PC-9 (cell line): ENCODE measurements around the gene CHMP1B. TPM values are rescaled to one million over a fixed set of nuclear protein-coding genes. Genes with fewer than 3 reads are reported as not detected.

Source experiments
- BruUV-seq: library from RNA; stranded (reverse); fragments of 400-500 nt; replicated peaks from 2 replicates; lab custom pipeline; 2021; lab: Mats Ljungman, UMichigan
- CTCF ChIA-PET: fragments of 300-600 bp; sonication (Branson Sonifier 250); formaldehyde crosslinking; loops from one replicate; lab custom pipeline; 2022; ENCODE audit warnings: antibody characterized with exemption; lab: Charles Lee
- POLR2A ChIA-PET: fragments of 300-600 bp; sonication (Branson Sonifier 250); formaldehyde crosslinking; loops from one replicate; lab custom pipeline; 2022; ENCODE audit warnings: antibody characterized with exemption; ENCODE audit not compliant: unreplicated experiment; lab: Charles Lee
- DNase-seq, 2 experiments: peaks; one replicate each; pipeline versions ENCODE4 v3.0.0 to v3.0.0-alpha.2; 2015 to 2022; ENCODE audit warnings: mixed read lengths in 1 of 2
- H2AFZ ChIP-seq: fragments of 200-600 bp; sonication (generic); 2 replicates; pipeline ENCODE4 v1.8.1; 2017; ENCODE audit warnings: antibody characterized with exemption
- H3F3A ChIP-seq: fragments of 200-600 bp; sonication (generic); 2 replicates; pipeline ENCODE4 v1.8.1; 2017; ENCODE audit warnings: antibody characterized with exemption, mild to moderate bottlenecking, low read depth; ENCODE audit not compliant: insufficient read depth
- H3K27ac ChIP-seq: fragments of 200-600 bp; sonication (generic); 2 replicates; pipeline ENCODE4 v1.6.1; 2016; ENCODE audit warnings: mixed run types
- H3K27me3 ChIP-seq: fragments of 200-600 bp; sonication (generic); 2 replicates; pipeline ENCODE4 v1.6.1; 2016; ENCODE audit warnings: low read depth, mixed run types; ENCODE audit not compliant: insufficient read depth
- H3K36me3 ChIP-seq: fragments of 200-600 bp; sonication (generic); 2 replicates; pipeline ENCODE4 v1.6.1; 2016; ENCODE audit warnings: low read depth, mixed run types
- H3K4me1 ChIP-seq: fragments of 200-600 bp; sonication (generic); replicated peaks from 2 replicates; pipeline ENCODE4 v1.6.1; 2016; ENCODE audit warnings: mixed run types; ENCODE audit not compliant: insufficient read depth
- H3K4me2 ChIP-seq: fragments of 200-600 bp; sonication (generic); 2 replicates; pipeline ENCODE4 v1.6.1; 2017; ENCODE audit warnings: mixed run types
- H3K4me3 ChIP-seq: fragments of 200-600 bp; sonication (generic); 2 replicates; pipeline ENCODE4 v1.6.1; 2016; ENCODE audit warnings: mixed run types
- H3K79me2 ChIP-seq: fragments of 200-600 bp; sonication (generic); 2 replicates; pipeline ENCODE4 v1.6.1; 2017; ENCODE audit warnings: low read depth, mixed run types
- H3K9me2 ChIP-seq: fragments of 200-600 bp; sonication (generic); 2 replicates; pipeline ENCODE4 v1.8.1; 2017; ENCODE audit warnings: mild to moderate bottlenecking; ENCODE audit not compliant: insufficient read depth
- H3K9me3 ChIP-seq: fragments of 200-600 bp; sonication (generic); 2 replicates; pipeline ENCODE4 v1.8.1; 2016; ENCODE audit warnings: low read depth; ENCODE audit not compliant: insufficient read depth
- H4K20me1 ChIP-seq: fragments of 200-600 bp; sonication (generic); 2 replicates; pipeline ENCODE4 v1.8.1; 2017; ENCODE audit not compliant: insufficient read depth
- EZH2 ChIP-seq: fragments of 200-600 bp; sonication (generic); IDR thresholded peaks from 2 replicates; pipeline ENCODE4 v1.8.0; 2017; ENCODE audit warnings: antibody characterized with exemption, low read depth
- intact Hi-C: fragments of 100-400 bp; cut with micrococcal nuclease; formaldehyde crosslinking; loops from one replicate; pipeline ENCODE4 v1.10.0; 2022; ENCODE audit not compliant: unreplicated experiment
- total RNA-seq: library from RNA; stranded (reverse); gene quantifications from 2 replicates; pipeline ENCODE4 v1.2.3, GENCODE V29; 2021
- TF ChIP-seq, protein P1 (sequence below): fragments of 200-600 bp; sonication (generic); conservative IDR thresholded peaks from 2 replicates; pipeline ENCODE4 v1.6.1; 2017; ENCODE audit warnings: mixed run types, antibody characterized with exemption, mild to moderate bottlenecking, moderate library complexity

CHMP1B gene
- total RNA-seq, 1 experiment from 2014 or later: 68.0 TPM

DNA sequence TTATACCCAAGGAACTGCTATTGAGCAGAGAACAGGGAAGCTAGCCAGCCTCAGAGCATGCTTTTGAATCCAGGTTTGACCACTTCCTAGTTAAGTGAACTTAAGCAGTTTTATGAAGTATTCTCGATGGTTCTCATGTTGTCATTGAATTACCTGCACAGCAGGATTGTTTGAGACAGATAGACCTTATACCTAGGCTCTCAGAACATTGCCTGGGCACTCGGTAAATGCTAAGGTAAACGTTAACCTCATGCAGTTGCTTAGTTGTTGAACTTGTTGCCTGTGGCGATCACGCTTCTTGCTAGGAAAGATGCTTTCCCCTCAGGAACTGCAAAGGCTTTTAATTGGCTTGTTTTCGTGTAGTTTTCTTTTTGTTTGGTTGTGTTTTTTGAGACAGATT lies 34.0 kb upstream of the CHMP1B start:
- Histone ChIP-seq H3K27ac (no peak overlapping the region), H2AFZ (no peak overlapping the region), H4K20me1 (no peaks in the 10 kb centered on the region), H3F3A (no peaks in the 10 kb centered on the region), H3K4me1 (no peaks in the 10 kb centered on the region), H3K9me2 (no peaks in the 10 kb centered on the region), H3K27me3 (no peaks in the 10 kb centered on the region), H3K36me3 (no peaks in the 10 kb centered on the region), H3K4me2 (no peak overlapping the region), H3K4me3 (no peak overlapping the region), H3K9me3 (no peaks in the 10 kb centered on the region), H3K79me2 (no peaks in the 10 kb centered on the region)
- CTCF ChIA-PET: no interaction called here
- intact Hi-C loops: no loop called here
- POLR2A ChIA-PET: no interaction called here
- TF ChIP-seq EZH2: no peak
- TF ChIP-seq, protein P1, sequence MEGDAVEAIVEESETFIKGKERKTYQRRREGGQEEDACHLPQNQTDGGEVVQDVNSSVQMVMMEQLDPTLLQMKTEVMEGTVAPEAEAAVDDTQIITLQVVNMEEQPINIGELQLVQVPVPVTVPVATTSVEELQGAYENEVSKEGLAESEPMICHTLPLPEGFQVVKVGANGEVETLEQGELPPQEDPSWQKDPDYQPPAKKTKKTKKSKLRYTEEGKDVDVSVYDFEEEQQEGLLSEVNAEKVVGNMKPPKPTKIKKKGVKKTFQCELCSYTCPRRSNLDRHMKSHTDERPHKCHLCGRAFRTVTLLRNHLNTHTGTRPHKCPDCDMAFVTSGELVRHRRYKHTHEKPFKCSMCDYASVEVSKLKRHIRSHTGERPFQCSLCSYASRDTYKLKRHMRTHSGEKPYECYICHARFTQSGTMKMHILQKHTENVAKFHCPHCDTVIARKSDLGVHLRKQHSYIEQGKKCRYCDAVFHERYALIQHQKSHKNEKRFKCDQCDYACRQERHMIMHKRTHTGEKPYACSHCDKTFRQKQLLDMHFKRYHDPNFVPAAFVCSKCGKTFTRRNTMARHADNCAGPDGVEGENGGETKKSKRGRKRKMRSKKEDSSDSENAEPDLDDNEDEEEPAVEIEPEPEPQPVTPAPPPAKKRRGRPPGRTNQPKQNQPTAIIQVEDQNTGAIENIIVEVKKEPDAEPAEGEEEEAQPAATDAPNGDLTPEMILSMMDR: no peak
- no TSS peak for BruUV-seq
- no peak for DNase-seq

DNA sequence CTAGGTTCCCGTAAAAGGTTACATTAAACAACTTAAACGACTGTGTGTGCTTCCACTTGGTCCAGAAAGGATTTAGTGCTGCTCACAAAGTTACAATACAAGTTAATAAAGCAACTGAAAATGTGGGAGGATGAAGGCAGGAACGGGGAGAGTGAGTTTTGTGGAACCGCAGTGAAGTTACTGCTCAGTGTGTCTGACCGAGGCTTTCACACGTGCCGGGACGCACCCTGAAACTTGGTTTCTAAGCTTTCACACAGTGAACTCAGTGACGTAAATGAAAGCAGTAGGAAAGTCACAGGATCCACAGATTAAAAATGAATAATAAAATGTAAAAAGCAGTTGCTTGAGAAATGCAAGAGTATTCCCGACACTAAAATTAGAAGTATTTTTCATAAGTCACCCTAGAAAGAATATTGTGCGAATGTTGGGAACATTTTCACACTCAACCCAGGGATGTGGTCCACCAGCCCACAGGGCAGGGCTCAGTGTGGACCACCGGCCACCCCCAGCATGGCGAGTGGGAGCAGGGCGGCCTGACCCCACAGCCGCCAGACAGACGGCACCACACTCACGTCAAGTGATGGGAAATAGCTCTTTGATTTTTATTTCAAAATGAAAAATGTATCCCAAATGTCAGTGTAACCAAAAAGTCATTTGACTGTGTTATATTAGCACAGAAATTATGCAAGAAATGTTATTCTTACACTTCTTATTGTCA lies 32.6 kb upstream of the CHMP1B start:
- no peaks in the 10 kb centered on the region for H3K36me3 ChIP-seq
- TF ChIP-seq, protein P1: no peak
- TF ChIP-seq EZH2: no peak
- no TSS peak for BruUV-seq
- no peaks in the 10 kb centered on the region for H3K79me2 ChIP-seq
- no peaks in the 10 kb centered on the region for H4K20me1 ChIP-seq
- H3K27ac ChIP-seq: no peak overlapping the region
- no peak overlapping the region for H3K4me2 ChIP-seq
- POLR2A ChIA-PET: no interaction called here
- CTCF ChIA-PET: no interaction called here
- no peaks in the 10 kb centered on the region for H3F3A ChIP-seq
- H3K4me1 ChIP-seq: no peaks in the 10 kb centered on the region
- H2AFZ ChIP-seq: peak overlapping the region; percentile 33; the same call in 1 of the 2 replicates
- H3K9me3 ChIP-seq: no peaks in the 10 kb centered on the region
- no peak for DNase-seq
- intact Hi-C loops: no loop called here
- H3K27me3 ChIP-seq: no peaks in the 10 kb centered on the region
- H3K4me3 ChIP-seq: no peak overlapping the region
- H3K9me2 ChIP-seq: no peaks in the 10 kb centered on the region

DNA sequence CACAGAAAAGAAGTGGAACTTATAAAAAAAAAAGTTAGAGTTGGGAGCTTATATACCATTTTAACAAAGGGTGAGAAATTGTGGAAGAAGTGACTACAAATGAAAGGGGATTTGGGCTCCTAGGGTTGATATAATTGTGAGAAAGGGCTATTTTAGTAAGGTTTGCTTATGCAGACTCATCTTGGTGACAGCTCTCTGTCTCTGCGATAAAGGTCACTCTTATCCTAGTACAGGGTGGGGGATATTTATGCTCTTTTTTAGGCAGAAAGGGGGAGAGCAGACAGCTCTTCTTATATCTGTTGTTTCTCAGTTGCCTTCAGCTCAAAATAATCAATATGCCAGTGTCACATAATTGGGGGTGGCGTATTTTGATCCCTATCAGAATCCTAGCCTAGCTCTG lies 31.3 kb upstream of the CHMP1B start:
- DNase-seq: no peak
- Histone ChIP-seq H3K36me3 (no peaks in the 10 kb centered on the region), H3K27ac (no peak overlapping the region), H3F3A (no peaks in the 10 kb centered on the region), H3K9me3 (no peaks in the 10 kb centered on the region), H3K4me1 (no peaks in the 10 kb centered on the region), H4K20me1 (no peaks in the 10 kb centered on the region), H3K4me2 (no peak overlapping the region), H3K27me3 (no peaks in the 10 kb centered on the region), H3K79me2 (no peaks in the 10 kb centered on the region), H3K9me2 (no peaks in the 10 kb centered on the region), H3K4me3 (no peak overlapping the region), H2AFZ (no peak overlapping the region)
- CTCF ChIA-PET: interaction anchor here (0.6 kb wide), 1 partner anchor 28 kb away, joined by 3 read pairs; no protein-coding TSS in a partner anchor
- no TSS peak for BruUV-seq
- POLR2A ChIA-PET: no interaction called here
- TF ChIP-seq EZH2: no peak
- TF ChIP-seq, protein P1: no peak
- intact Hi-C loops: no loop called here
